CD14-positive monocyte (primary cell): ENCODE results near the gene POM121C. TPM values are rescaled to one million over a fixed set of nuclear protein-coding genes. Genes with fewer than 3 reads are reported as not detected.
"Not testable (repeated sequence)": the region's sequence is repeated elsewhere in the genome, so short reads cannot be mapped to it uniquely, and the experiment has no call there.

Experiments used
- DNase-seq, 3 donors: peaks; one replicate each; pipeline ENCODE4 v3.0.0-alpha.2; 2011 to 2022
- H2AFZ ChIP-seq: 2 replicates; pipeline ENCODE4 v1.6.0; 2012; ENCODE audit warnings: mild to moderate bottlenecking, low read depth, low read length, inconsistent platforms; ENCODE audit not compliant: insufficient read depth, poor library complexity, severe bottlenecking
- H3K27ac ChIP-seq, 2 donors: 1 replicate in 1 of 2; 2 replicates in 1 of 2; pipeline ENCODE4 v1.5.1; 2012 to 2013; ENCODE audit warnings: low read length in 2 of 2, control low read depth in 1 of 2, inconsistent platforms in 1 of 2, low read depth in 1 of 2, mild to moderate bottlenecking in 1 of 2
- H3K27me3 ChIP-seq, 2 donors: one replicate each; pipeline versions ENCODE4 v1.6.0 to v1.6.1; 2011 to 2013; ENCODE audit warnings: low read length in 2 of 2; ENCODE audit not compliant: control insufficient read depth in 2 of 2, insufficient read depth in 2 of 2
- H3K36me3 ChIP-seq, 2 donors: replicated peaks in 1 of 2; 1 replicate in 1 of 2; 2 replicates in 1 of 2; pipeline versions ENCODE4 v1.5.1 to v1.6.1; 2012 to 2013; ENCODE audit warnings: low read length in 2 of 2, control low read depth in 1 of 2, inconsistent platforms in 1 of 2, mild to moderate bottlenecking in 1 of 2; ENCODE audit not compliant: insufficient read depth in 2 of 2, control insufficient read depth in 1 of 2
- H3K4me1 ChIP-seq, 2 donors: 1 replicate in 1 of 2; 2 replicates in 1 of 2; pipeline versions ENCODE4 v1.5.1 to v1.6.1; 2012 to 2013; ENCODE audit warnings: low read length in 2 of 2, control low read depth in 1 of 2, inconsistent platforms in 1 of 2, mild to moderate bottlenecking in 1 of 2, moderate library complexity in 1 of 2; ENCODE audit not compliant: insufficient read depth in 2 of 2, control insufficient read depth in 1 of 2
- H3K4me2 ChIP-seq: replicated peaks from 2 replicates; pipeline ENCODE3; 2012; ENCODE audit warnings: low read length, moderate library complexity, mild to moderate bottlenecking; ENCODE audit not compliant: poor library complexity, severe bottlenecking; ENCODE audit errors: extremely low read depth
- H3K4me3 ChIP-seq, 3 experiments: fragments of 200-600 bp in 1 of 3; sonication (generic) in 1 of 3; replicated peaks in 1 of 3; 1 replicate in 2 of 3; 2 replicates in 1 of 3; pipeline ENCODE4 v1.5.1; 2011 to 2013; ENCODE audit warnings: low read length in 3 of 3, mild to moderate bottlenecking in 3 of 3, control low read depth in 2 of 3, low read depth in 2 of 3, inconsistent platforms in 1 of 3, moderate library complexity in 1 of 3
- H3K79me2 ChIP-seq: 2 replicates; pipeline ENCODE4 v1.6.0; 2012; ENCODE audit warnings: mild to moderate bottlenecking, control low read depth, inconsistent platforms, low read length, moderate library complexity; ENCODE audit not compliant: insufficient read depth
- H3K9ac ChIP-seq: 2 replicates; pipeline ENCODE4 v1.6.0; 2017; ENCODE audit warnings: low read length, mild to moderate bottlenecking; ENCODE audit not compliant: insufficient read depth, poor library complexity, severe bottlenecking
- H3K9me3 ChIP-seq, 2 donors: replicated peaks in 1 of 2; 1 replicate in 1 of 2; 2 replicates in 1 of 2; pipeline versions ENCODE4 v1.5.1 to v1.6.1; 2012 to 2013; ENCODE audit warnings: low read length in 2 of 2, control low read depth in 1 of 2; ENCODE audit not compliant: control insufficient read depth in 1 of 2, insufficient read depth in 1 of 2
- H4K20me1 ChIP-seq: 2 replicates; pipeline ENCODE4 v1.6.0; 2012; ENCODE audit warnings: mild to moderate bottlenecking, low read length, control low read depth, moderate library complexity; ENCODE audit not compliant: insufficient read depth
- H3K27ac Mint-ChIP-seq, 7 donors: one replicate each; pipeline ENCODE4 v1.8.0; 2020; ENCODE audit warnings: mild to moderate bottlenecking in 7 of 7, mixed read lengths in 7 of 7, moderate library complexity in 6 of 7, inconsistent platforms in 2 of 7
- H3K27me3 Mint-ChIP-seq, 3 donors: one replicate each; pipeline ENCODE4 v1.8.0; 2021 to 2022; ENCODE audit warnings: low read depth in 3 of 3, mild to moderate bottlenecking in 3 of 3, mixed read lengths in 3 of 3, moderate library complexity in 3 of 3, inconsistent platforms in 1 of 3
- H3K36me3 Mint-ChIP-seq, 2 donors: one replicate each; pipeline ENCODE4 v1.8.0; 2020; ENCODE audit warnings: mixed read lengths in 2 of 2, inconsistent platforms in 1 of 2, mild to moderate bottlenecking in 1 of 2
- H3K4me1 Mint-ChIP-seq: one replicate; pipeline ENCODE4 v1.8.0; 2020; ENCODE audit warnings: mild to moderate bottlenecking, mixed read lengths
- H3K4me3 Mint-ChIP-seq, 2 donors: one replicate each; pipeline ENCODE4 v1.8.0; 2020; ENCODE audit warnings: mild to moderate bottlenecking in 2 of 2, mixed read lengths in 2 of 2, moderate library complexity in 1 of 2
- H3K9me3 Mint-ChIP-seq, 7 donors: one replicate each; pipeline ENCODE4 v1.8.0; 2020 to 2022; ENCODE audit warnings: mixed read lengths in 7 of 7, mild to moderate bottlenecking in 6 of 7, moderate library complexity in 6 of 7, inconsistent platforms in 2 of 7
- WGBS: methylation state at CpG from one replicate; pipeline ENCODE4 v1.1.5; 2013; ENCODE audit warnings: missing lambda C conversion rate; ENCODE audit not compliant: insufficient coverage; 5-methylcytosine and 5-hydroxymethylcytosine counted together
- intact Hi-C, 2 donors: fragments of 100-400 bp; cut with micrococcal nuclease; formaldehyde crosslinking; loops; one replicate each; pipeline versions ENCODE4 v1.15.0 to v1.15.1; 2023
- polyA plus RNA-seq, 3 donors: library from polyadenylated mRNA; depleted of rRNA in 1 of 3; unstranded in 2 of 3; stranded (reverse) in 1 of 3; fragments of 300-500 nt in 2 of 3; fragments of >200 nt in 1 of 3; fragmentation: Illumina TruSeq in 2 of 3; gene quantifications; 1 replicate in 2 of 3; 2 replicates in 1 of 3; pipeline ENCODE4 v1.2.3, GENCODE V29; 2012 to 2021

Gene POM121C
- polyA plus RNA-seq, 3 donors, result 2.2 to 17.0 (median 3.9) TPM

DNA sequence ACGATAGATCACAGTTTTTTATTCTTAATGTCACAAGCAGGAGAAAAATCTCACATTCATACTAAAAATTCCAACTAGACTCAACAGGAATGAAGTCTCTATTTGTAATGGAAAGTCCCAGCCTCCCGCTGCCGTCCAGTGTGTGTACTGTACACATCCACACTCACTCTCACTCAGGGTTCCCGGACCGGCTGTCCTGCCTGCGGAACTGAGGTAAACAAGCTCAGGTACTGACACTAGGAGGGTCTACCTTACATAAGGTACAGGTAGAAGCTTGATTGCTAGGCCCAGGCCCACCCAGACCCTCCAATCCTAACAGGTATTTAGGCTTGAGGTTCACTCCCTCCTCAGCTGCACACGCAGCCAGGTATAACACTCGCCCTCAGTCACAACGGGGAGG, 69.3 kb downstream of the POM121C start:
- H2AFZ ChIP-seq, H3K79me2 ChIP-seq, H3K9ac ChIP-seq, intact Hi-C loops, H3K4me1 Mint-ChIP-seq, H3K27ac Mint-ChIP-seq, H3K9me3 Mint-ChIP-seq, H3K4me1 ChIP-seq, H3K4me3 Mint-ChIP-seq, DNase-seq, H3K4me3 ChIP-seq, H3K27ac ChIP-seq, H3K27me3 Mint-ChIP-seq, H4K20me1 ChIP-seq, H3K4me2 ChIP-seq, H3K27me3 ChIP-seq, H3K9me3 ChIP-seq: not testable (repeated sequence)
- H3K36me3 ChIP-seq, result peaks cover 18 to 34% of the 10 kb centered on the region in 2 donors
- H3K36me3 Mint-ChIP-seq, result peaks cover 32 to 50% of the 10 kb centered on the region in 2 donors
- no CpG with 5 or more reads among the region's 9 CpGs for WGBS

DNA sequence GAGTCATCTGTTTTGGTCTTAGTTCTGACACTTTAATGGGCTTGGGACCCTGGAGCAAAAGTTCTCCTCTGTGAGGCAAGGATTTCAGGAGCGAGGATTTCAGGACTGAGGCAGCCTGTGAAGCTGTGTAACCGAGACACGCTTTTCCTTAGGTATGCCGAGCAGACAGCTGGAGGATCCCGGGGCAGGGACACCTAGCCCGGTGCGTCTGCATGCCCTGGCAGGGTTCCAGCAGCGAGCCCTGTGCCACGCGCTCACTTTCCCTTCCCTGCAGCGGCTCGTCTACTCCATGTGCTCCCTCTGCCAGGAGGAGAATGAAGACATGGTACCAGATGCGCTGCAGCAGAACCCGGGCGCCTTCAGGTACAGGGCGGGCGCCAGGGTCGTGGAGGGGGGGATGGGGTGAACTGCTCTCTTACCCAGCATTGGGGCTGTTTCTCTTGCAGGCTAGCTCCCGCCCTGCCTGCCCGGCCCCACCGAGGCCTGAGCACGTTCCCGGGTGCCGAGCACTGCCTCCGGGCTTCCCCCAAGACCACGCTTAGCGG, 70.2 kb downstream of the POM121C start:
- H3K27me3 Mint-ChIP-seq, intact Hi-C loops: not testable (repeated sequence)

GRCh38 chr7:75415428-75415817, 70.7 kb downstream of the POM121C start:
- H4K20me1 ChIP-seq, H3K27me3 ChIP-seq, H3K4me3 Mint-ChIP-seq, H3K4me1 Mint-ChIP-seq, H3K27me3 Mint-ChIP-seq, H3K4me1 ChIP-seq, H3K4me2 ChIP-seq, H2AFZ ChIP-seq, intact Hi-C loops, H3K9me3 Mint-ChIP-seq, H3K9me3 ChIP-seq, H3K27ac Mint-ChIP-seq, H3K9ac ChIP-seq, H3K79me2 ChIP-seq, H3K27ac ChIP-seq, DNase-seq, H3K4me3 ChIP-seq: not testable (repeated sequence)
- 100% methylated on average over 2 of the region's 11 CpGs for WGBS
- H3K36me3 Mint-ChIP-seq, result peaks cover 24 to 38% of the 10 kb centered on the region in 2 donors
- peaks cover 10 to 24% of the 10 kb centered on the region in 2 donors for H3K36me3 ChIP-seq

More for the DNA sequence above, 70.2 kb downstream of the POM121C start:
- not testable (repeated sequence) for H3K4me3 ChIP-seq, H2AFZ ChIP-seq, H3K4me2 ChIP-seq, H3K27ac ChIP-seq, H3K9me3 Mint-ChIP-seq, H3K9ac ChIP-seq, H3K9me3 ChIP-seq, H4K20me1 ChIP-seq, H3K27ac Mint-ChIP-seq, H3K79me2 ChIP-seq, H3K4me1 Mint-ChIP-seq, H3K4me1 ChIP-seq, DNase-seq, H3K27me3 ChIP-seq, H3K4me3 Mint-ChIP-seq
- peaks cover 26 to 42% of the 10 kb centered on the region in 2 donors for H3K36me3 Mint-ChIP-seq
- H3K36me3 ChIP-seq, result peaks cover 11 to 25% of the 10 kb centered on the region in 2 donors
- WGBS, result 90% methylated on average over 2 of the region's 27 CpGs

DNA sequence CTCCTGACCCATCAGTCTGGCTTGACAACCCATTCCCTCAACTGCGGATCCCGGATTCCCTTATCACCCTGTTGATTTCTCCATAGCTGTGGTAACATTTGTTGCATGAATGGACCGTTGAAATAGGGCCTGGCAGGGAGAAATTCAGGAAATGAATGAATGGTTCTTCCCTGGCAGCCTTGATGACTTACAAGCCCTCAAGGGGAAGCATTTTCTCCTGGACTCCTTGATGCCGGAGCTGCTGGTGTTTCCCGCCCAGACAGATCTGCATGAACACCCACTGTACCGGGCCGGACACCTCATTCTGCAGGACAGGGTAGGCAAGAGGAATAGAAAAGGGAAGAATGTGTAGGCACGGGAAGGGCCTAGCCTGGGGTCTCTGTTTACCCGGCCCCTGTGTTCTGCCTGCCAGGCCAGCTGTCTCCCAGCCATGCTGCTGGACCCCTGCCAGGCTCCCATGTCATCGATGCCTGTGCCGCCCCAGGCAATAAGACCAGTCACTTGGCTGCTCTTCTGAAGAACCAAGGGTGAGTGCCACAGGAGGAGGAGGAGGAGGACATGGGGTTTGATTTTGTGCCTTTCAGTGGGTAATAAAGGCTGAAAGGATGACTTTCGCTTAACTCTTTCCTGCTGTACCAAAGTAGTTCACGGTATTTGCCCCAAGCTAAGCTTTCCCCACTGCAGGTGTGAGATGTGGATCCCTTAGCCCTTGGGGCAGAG, 71.2 kb downstream of the POM121C start:
- H3K4me3 ChIP-seq, H3K27me3 ChIP-seq, H3K4me1 Mint-ChIP-seq, DNase-seq, H2AFZ ChIP-seq, H3K4me3 Mint-ChIP-seq, H4K20me1 ChIP-seq, intact Hi-C loops, H3K4me1 ChIP-seq, H3K4me2 ChIP-seq, H3K9me3 ChIP-seq, H3K27me3 Mint-ChIP-seq, H3K9me3 Mint-ChIP-seq, H3K27ac ChIP-seq, H3K79me2 ChIP-seq, H3K9ac ChIP-seq: not testable (repeated sequence)
- H3K36me3 ChIP-seq, result peaks cover 10 to 20% of the 10 kb centered on the region in 2 donors
- peak overlapping the region in 2 of 7 donors; percentile 58 to 74 for H3K27ac Mint-ChIP-seq
- WGBS, result no CpG with 5 or more reads among the region's 13 CpGs
- peaks cover 20 to 33% of the 10 kb centered on the region in 2 donors for H3K36me3 Mint-ChIP-seq
